Colonic mucosa (tissue), 4 donors: ENCODE measurements around the gene GTF3C5. TPM values are rescaled to one million over a fixed set of nuclear protein-coding genes. Genes with fewer than 3 reads are reported as not detected.
"Not testable (repeated sequence)": the region's sequence is repeated elsewhere in the genome, so short reads cannot be mapped to it uniquely, and the experiment has no call there.

Experiments
- DNase-seq: peaks from one replicate; pipeline ENCODE4 v3.0.0-alpha.2; 2020
- H3K27ac ChIP-seq: fragments of 200-600 bp; one replicate; pipeline ENCODE4 v1.8.0; 2021
- H3K27me3 ChIP-seq: fragments of 200-600 bp; one replicate; pipeline ENCODE4 v1.8.0; 2021
- H3K36me3 ChIP-seq: fragments of 200-600 bp; one replicate; pipeline ENCODE4 v1.8.0; 2021
- H3K4me1 ChIP-seq: fragments of 200-600 bp; one replicate; pipeline ENCODE4 v1.8.0; 2021; ENCODE audit warnings: mild to moderate bottlenecking
- H3K4me3 ChIP-seq: fragments of 200-600 bp; one replicate; pipeline ENCODE4 v1.8.0; 2021
- H3K9ac ChIP-seq, 2 donors: one replicate each; pipeline ENCODE4 v1.7.0; 2013; ENCODE audit warnings: control low read depth in 2 of 2, low read depth in 2 of 2, low read length in 2 of 2
- H3K9me3 ChIP-seq: fragments of 200-600 bp; one replicate; pipeline ENCODE4 v1.8.0; 2021
- intact Hi-C: fragments of 100-400 bp; cut with DNase I; formaldehyde crosslinking; loops from one replicate; pipeline ENCODE4 v1.14.1; 2022
- total RNA-seq, 2 donors: library from RNA; stranded (reverse); fragmentation: NEBNext Ultra II Directional in 1 of 2; extraction: Animal tissue kit (Norgen Biotek cat#: 25700) in 1 of 2; gene quantifications; one replicate each; pipeline ENCODE4 v1.2.1, GENCODE V29; 2021
- TF ChIP-seq, protein P1 (sequence below): fragments of 200-600 bp; IDR thresholded peaks from one replicate; pipeline ENCODE4 v1.8.0; 2022; ENCODE audit warnings: antibody characterized with exemption, mild to moderate bottlenecking
- donor health status: healthy.
- donor health status: DM: no; HTN: no; CAD: no.
- donor health status: DM: no; HTN: no; CAD: no.

Gene GTF3C5
- total RNA-seq, 2 donors from 2014 or later = 42.3 to 70.9 TPM

DNA sequence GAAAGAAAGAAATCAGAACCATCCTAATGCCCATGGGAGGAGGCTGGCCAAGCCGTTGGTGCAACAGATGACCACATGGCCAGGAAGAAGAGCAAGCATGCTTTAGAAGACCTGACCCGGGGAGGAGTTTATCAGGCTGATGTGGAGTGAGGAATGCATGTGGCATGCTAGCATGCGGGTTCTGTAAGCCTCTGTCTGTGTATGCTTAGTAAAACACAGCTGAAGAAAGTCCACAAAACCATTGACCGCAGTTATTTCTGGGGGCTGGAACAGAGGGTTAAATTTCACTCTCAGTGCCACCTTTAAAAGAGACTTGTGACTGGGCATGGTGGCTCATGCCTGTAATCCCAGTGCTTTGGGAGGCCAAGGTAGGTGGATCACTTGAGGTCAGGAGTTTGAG, 33.2 kb upstream of the GTF3C5 start:
- intact Hi-C loops = no loop called here
- Histone ChIP-seq H3K9me3 (no peaks in the 10 kb centered on the region), H3K4me1 (no peaks in the 10 kb centered on the region), H3K27me3 (peaks cover 2% of the 10 kb centered on the region), H3K9ac (no peak overlapping the region), H3K27ac (no peak overlapping the region), H3K4me3 (no peak overlapping the region), H3K36me3 (no peaks in the 10 kb centered on the region)
- TF ChIP-seq, protein P1, sequence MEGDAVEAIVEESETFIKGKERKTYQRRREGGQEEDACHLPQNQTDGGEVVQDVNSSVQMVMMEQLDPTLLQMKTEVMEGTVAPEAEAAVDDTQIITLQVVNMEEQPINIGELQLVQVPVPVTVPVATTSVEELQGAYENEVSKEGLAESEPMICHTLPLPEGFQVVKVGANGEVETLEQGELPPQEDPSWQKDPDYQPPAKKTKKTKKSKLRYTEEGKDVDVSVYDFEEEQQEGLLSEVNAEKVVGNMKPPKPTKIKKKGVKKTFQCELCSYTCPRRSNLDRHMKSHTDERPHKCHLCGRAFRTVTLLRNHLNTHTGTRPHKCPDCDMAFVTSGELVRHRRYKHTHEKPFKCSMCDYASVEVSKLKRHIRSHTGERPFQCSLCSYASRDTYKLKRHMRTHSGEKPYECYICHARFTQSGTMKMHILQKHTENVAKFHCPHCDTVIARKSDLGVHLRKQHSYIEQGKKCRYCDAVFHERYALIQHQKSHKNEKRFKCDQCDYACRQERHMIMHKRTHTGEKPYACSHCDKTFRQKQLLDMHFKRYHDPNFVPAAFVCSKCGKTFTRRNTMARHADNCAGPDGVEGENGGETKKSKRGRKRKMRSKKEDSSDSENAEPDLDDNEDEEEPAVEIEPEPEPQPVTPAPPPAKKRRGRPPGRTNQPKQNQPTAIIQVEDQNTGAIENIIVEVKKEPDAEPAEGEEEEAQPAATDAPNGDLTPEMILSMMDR = no peak
- DNase-seq = no peak

DNA sequence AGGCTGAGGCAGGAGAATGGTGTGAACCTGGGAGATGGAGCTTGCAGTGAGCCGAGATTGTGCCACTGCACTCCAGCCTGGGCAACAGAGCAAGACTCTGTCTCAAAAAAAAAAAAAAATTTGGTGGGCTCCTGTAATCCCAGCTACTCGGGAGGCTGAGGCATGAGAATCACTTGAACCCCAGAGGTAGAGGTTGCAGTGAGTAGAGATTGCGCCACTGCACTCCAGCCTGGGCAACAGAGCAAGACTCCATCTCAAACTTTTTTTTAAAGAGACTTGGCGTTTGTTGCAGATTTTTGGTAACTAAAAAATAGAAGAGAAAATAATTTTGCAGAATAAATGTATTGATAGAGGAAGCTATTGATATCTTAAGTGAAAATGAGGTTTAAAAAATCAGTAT, 32.6 kb upstream of the GTF3C5 start:
- DNase-seq, H3K27ac ChIP-seq, H3K9ac ChIP-seq, H3K36me3 ChIP-seq, H3K4me3 ChIP-seq, H3K27me3 ChIP-seq, H3K9me3 ChIP-seq, intact Hi-C loops, H3K4me1 ChIP-seq: not testable (repeated sequence)

DNA sequence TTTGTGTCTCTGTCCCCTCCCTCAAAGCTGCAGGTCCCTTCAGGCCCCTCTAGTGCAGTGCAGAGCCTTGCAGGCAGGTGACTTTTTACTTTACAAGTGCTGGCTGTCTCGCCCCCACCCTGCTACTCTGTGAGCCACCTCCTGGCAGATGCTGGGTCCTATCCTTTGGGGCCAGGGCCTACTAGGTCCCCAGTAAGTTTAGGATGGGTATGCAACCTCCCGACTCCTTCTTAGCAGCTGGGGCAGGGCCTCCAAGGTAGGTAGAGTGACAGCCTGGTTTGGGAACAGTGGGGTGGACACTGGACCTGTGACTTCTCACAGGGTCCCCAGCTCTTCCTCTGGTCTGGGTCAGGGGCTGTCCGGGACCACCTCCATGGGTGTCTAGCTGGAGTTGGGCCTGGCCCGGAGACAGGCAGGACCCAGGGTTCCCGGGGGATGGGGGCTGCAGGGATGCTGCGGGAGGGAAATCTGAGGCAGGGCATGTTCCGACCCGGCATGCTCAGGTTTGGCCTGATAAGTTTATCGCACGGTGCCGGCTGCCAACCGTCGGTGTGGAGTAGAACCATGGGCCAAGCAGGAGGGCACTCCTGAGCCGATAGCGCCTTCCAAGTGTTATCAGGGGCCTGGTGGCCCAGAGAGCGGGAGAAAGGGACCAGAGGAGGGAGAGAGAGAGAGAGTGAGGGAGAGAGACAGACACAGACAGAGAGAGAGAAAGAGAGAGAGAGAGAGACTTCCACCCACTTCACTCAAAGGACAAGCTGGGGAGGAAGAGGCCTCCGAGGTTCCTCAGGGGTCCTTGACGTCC, 31.8 kb upstream of the GTF3C5 start:
- no peaks in the 10 kb centered on the region for H3K4me1 ChIP-seq
- H3K36me3 ChIP-seq = no peaks in the 10 kb centered on the region
- H3K4me3 ChIP-seq = no peak overlapping the region
- peaks cover 9% of the 10 kb centered on the region for H3K27me3 ChIP-seq
- intact Hi-C loops = no loop called here
- H3K9me3 ChIP-seq = no peaks in the 10 kb centered on the region
- DNase-seq = no peak
- H3K27ac ChIP-seq = no peak overlapping the region
- TF ChIP-seq, protein P1 = no peak
- no peak overlapping the region for H3K9ac ChIP-seq

DNA sequence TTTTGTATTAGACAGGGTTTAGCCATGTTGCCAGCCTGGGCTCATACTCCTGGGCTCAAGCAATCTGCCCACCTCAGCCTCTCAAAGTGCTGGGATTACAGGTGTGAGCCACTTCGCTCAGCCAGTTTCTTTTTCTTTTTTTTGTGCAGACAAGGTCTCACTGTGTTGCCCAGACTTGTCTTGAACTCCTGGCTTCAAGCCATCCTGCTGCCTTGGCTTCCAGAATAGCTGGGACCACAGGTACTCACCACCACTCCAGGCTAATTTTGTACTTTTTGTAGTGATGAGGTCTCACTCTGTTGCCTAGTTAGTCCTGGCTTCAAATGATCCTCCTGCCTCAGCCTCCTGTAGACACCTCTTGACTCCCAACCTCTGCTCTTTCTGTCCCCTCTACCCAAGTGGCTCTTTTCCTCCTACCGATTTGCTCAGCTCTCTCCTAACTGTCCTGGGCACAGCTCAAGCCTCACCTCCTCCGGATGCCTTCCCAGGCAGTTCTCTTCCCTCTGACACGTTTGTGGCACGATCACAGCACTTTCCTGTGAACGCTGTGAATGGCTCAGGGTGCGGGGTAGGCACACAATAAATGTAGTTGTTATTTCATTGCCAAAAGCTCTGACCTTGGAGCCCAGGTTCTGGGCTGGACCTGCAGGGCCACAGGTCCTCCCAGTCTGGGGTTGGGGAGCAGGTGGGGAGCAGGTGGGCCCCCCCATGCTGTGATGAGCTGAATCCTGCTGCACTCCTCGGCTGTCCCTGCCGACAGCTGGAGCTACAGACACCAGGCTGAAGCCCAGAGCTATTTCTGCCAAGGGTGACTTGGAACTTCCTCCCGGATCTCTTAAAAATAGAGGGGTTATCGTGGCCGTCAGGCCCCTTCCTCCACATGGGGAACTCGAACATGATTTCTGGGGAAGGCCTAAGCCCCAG, 28.4 kb upstream of the GTF3C5 start:
- H3K4me3 ChIP-seq = no peak overlapping the region
- H3K36me3 ChIP-seq = no peaks in the 10 kb centered on the region
- no peaks in the 10 kb centered on the region for H3K4me1 ChIP-seq
- H3K9ac ChIP-seq = no peak overlapping the region
- no peaks in the 10 kb centered on the region for H3K9me3 ChIP-seq
- intact Hi-C loops = no loop called here
- H3K27ac ChIP-seq = no peak overlapping the region
- TF ChIP-seq, protein P1 = no peak
- peaks cover 9% of the 10 kb centered on the region for H3K27me3 ChIP-seq
- DNase-seq = no peak

DNA sequence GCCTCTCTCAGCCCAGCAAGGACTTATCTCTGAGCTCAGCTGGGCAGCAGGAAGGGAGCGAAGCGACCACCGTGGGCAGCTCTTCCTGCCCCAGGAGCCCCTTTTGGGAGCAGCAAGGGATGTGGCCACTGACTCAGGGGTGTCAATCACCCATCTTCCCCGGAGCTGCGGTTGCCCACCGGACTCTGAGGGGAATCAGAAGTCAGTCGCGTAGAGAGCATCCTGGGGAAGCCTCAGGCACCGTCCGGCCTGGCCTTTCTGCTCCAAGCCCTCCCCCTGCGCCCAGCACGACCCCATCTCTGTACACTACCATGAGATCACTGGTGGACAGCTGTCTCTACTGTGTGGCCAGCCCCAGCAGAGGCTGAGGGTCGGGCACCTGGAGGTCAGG, 27.7 kb upstream of the GTF3C5 start:
- peaks cover under 1% of the 10 kb centered on the region for H3K4me1 ChIP-seq
- DNase-seq = no peak
- TF ChIP-seq, protein P1 = no peak
- H3K27me3 ChIP-seq = peaks cover 9% of the 10 kb centered on the region
- H3K4me3 ChIP-seq = no peak overlapping the region
- no peaks in the 10 kb centered on the region for H3K36me3 ChIP-seq
- intact Hi-C loops = no loop called here
- H3K9me3 ChIP-seq = no peaks in the 10 kb centered on the region
- no peak overlapping the region for H3K9ac ChIP-seq
- H3K27ac ChIP-seq = no peak overlapping the region
